GM19099 (cell line): ENCODE data around the gene LIPM.

Experiments used
- POLR2A ChIP-seq: IDR thresholded peaks from 3 replicates; pipeline ENCODE4 v1.6.1; 2011; ENCODE audit warnings: low read depth; ENCODE audit not compliant: insufficient read length; ENCODE audit errors: extremely low read depth

The LIPM gene

DNA sequence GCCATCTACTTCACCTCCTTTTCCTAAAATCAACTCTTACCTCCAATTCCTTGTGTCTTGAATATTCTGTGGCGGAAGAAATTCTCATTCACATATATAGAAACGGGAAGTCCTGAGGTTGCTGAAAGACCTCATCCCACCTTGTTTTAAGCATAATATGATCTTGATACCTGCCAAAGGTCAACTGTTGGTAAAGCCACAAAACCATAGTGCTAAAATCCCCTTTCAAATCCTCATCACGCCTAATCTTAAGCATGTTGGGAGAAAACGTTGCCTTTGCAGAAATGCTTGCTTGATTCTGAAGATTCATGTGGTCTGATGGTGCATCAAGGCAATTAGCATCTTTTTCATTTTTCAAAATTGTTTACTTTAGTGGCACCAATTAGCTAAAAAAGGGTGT is 40.6 kb downstream of the LIPM start:
- TF ChIP-seq POLR2A: no peak

DNA sequence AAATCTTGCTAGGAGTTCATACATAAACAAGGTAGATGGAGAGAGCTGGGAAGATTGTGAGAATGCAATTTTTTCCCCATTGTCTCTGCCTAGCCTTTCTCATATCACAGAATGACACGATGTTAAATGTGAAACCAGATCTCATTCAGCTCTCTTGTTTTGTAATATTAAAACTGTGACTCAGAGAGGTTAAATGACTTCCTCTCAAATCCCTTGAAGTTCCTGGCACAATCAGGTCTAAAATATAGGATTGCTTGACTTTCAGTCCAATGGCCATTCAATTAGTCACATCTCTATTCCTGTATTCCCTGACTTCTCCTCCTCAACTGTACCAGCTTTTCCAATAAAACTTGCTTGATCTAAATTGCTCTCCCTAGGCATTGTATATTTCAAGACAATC is 46.0 kb downstream of the LIPM start:
- no peak for TF ChIP-seq POLR2A

DNA sequence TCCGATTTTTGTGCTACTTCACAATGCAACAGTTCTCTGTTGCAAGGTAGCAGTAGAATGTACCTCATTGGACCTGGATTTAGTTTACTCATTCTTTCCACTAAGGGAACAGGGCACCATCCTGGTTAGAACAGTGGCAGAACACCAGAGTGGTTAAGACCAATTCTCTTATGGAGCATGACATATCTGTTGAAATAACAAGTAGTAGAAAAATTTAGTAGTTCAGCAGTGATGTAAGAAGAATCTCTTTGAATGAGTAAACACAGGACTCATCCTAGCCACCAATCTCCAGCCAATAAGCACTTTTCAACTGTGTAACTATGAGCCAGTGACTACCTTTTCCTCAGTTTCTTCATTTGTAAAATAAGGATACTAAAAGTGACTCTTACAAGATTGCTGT is 46.7 kb downstream of the LIPM start:
- TF ChIP-seq POLR2A: no peak

DNA sequence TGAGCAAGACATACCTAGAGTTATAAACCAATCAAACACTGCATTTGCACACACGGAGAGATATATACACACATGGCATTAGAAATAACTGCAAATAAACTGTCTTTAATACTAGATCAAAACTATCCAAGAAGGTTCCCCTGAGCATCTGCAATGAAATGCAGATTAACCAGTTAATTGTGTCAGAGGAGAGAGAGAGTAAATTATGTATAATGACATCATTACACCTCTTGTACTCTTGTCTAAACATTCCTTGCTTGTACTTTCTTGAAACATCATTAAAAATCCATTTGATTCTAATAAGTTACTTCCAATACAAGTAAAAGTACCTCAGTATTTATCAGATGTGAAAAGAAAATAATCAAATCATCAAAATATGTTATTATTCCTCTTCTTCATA is 48.2 kb downstream of the LIPM start:
- TF ChIP-seq POLR2A: no peak

DNA sequence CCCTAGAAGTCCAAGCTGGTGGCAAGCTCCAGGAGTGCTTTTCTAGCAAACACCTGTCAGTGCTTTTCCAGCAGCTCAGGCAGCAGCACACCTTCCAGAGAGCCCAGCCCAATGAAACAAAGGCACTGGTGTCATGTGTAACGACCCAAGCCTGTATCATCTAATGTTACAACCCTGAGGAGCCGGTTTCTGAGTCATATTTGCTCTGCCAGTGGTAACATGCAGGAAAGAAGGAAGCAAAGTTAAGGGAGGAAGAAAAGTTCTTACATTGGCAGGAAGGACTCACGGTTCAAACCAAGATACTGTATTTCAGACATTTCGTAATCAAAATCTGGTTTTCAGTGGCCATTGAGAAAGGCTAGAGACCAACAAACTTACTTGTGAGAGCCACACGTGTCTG is 49.2 kb downstream of the LIPM start, which contains the start of gene ANKRD22:
Gene ANKRD22 (minus strand): TSS at position 139 of the 400 bp plus-strand sequence. CDS start 237 bp downstream, outside the sequence.
- TF ChIP-seq POLR2A: no peak

DNA sequence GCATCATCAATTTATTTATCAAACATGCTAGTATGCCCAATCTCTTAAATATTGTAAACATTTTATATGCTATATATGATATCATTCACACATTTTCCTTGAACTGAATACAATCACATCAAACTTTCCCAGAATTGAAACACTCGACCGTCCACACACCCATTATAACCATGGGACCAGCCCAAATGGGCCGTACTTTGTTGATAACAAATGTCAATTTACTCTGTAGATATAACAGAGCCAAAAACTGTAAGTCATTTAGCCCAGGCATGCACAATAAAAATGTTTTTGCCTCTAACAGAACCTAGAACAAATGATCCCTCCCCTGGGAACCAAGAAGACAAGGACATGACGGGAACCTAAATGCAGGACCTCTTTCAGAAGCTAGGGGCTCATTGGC is 49.8 kb downstream of the LIPM start:
- no peak for TF ChIP-seq POLR2A

DNA sequence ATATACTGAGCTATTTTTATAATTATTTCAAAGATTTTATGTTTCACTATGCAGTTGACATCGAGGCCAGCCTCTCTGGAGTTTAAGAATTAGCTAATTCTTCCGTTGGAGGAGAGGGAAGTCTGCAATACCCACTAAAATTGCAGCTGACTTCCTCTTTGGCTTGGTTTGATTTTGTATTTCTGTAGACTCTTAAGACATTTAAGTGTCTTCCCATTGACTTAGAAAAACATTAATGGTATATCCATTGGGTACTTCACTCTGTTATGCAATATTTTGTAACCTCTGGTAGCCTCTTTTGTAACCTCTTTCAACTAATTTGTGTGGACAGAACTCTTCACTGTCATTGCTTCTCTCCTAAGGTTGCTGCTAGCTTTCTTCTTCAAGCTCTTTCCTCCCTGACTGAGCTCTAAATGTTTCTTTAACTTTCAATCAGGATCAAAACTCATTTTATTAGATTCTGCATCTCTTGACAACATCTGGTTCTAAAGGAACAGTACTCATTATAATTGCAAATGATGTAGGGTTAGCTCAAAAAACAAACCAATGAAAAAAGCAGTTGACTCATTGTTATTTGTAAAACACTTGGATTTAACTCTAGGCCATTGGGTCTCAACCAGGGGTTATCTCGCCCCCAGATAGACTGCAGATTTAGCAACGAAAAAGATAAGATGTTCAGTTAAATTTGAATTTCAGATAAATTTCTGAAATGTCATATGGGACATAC is 50.8 kb downstream of the LIPM start:
- no peak for TF ChIP-seq POLR2A

DNA sequence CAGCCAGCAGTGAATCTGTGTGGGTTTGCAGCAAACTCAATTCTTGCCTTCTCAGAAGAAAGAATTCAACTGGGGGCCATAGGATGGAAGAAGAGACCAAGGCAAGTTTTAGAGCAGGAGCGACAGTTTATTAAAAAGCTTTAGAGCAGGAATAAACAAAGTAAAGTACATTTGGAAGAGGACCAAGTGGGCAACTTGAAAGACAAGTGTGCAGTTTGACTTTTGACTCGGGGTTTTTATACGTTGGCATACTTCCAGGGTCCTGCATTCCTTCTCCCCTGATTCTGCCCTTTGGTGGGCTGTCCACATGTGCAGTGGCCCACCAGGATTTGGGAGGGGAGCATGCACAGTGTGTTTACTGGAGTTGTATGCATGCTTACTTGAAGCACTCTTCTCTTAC is 52.2 kb downstream of the LIPM start:
- TF ChIP-seq POLR2A: no peak

DNA sequence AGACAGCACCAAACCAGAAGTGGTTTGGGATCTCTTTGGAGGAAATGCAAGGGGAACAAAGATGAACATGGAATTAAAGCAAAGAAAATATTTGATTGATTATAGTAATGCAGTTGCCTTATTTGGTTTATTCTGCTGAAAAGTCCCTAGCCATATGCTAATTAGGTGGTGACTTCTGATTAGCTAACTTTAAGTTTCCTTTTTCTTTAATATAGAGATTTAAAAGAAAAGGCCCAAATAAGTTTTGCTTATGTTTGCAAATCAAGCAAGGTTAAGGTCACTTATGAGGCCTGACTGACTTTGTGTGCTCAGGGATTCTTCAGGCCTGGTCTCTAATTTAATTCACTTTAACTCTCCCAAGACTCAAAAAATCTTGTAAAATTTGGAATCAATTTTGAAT is 55.3 kb downstream of the LIPM start:
- no peak for TF ChIP-seq POLR2A

DNA sequence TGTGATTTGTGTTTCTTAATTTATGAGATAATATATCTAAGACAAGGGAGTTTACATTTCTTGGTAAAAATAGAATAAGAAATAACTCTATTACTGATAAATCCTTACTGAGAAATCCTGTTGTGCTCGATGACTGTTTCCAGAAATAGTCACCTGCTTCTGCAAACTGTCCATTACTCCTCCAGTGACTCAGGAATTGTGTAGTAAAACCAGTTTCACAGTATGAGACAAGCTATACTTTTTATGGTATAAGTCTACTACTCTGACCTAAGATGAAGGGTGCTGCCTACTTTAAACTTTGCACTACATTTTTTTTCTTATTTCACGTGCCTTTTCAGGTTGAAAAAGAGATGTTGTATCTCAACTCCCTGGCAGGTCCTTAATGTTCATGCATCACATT is 56.0 kb downstream of the LIPM start:
- no peak for TF ChIP-seq POLR2A

DNA sequence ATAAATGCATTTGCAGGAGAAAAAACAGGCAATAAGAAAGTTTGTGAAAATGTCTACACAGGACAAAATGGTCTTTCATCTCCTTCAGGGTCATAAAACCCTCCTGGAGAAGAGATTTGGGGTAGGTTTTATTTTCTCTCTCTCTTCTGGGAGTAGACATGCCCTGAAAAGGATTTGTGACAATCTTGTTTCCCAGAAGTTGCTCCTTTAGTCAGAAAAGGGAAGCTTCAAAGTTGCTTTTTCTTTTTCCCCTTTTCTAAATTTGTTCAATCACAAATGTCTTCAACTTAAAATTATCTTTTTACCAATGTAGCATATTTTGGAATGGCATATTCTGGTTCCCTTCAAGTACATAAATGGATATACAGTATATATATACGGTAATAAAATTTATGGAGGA is 58.5 kb downstream of the LIPM start:
- TF ChIP-seq POLR2A: no peak

DNA sequence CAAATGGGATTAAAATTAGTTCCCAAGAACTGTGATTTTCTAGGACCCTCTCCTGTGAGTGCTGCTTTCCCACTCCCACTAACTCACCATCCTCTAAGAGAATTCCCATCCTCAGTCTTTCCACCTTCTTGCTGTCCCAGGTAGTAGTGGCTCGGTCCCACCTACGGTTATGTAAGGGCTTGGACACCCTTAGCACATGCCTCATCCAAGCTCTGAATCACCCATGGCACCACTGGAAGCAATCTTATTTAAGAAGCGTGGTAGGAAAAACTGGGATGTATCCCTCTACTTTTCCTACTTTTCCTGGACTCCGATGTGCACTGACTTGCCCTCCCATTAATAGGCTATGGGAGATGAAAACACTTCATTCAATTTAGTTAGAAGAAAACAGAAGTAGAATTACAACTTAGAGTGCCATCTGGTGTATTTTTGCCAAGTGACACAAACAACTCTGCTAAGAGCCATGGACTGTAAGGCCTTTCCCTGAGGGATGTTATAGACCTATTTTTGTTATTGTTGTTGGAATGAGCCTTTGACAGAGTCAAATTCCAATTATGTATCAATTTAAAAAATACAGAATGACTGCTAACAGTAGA is 62.8 kb downstream of the LIPM start:
- no peak for TF ChIP-seq POLR2A

DNA sequence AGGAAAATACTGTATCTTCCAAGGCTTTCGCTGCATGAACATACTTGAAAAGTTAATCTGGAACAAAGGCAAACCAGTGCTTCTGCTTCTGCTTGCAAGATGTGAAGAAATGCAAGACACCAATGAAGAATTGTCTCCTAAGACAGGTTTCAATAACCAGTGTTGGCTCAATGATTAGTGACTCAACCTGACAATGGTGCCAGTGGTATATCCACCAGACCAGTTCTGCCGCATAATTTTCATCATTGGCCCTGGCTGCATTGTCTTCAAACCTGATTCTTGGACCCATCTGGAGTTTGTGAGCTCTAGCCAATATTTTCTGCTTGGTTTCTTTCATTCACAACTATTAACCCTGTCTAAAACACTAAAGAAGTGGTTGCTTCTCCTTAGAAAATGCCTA is 63.9 kb downstream of the LIPM start:
- TF ChIP-seq POLR2A: no peak

DNA sequence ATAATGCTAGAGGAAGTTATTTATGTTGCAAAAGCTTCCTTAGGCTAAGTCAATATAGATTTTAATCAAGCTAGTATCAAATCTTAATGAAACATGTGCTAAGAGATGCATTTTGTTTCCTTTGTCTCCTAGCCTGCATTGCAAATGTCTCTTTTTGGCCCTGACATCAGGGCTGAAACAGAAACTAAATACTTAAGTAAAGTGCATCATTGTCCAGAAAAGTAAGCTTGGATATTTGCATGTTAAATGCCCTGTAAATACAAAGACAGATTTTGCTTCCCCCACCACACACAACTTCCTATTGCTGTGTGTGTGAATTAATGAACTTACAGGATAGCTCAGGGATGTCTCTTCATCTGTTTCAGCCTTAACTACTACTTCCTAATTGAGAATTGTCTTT is 67.6 kb downstream of the LIPM start:
- TF ChIP-seq POLR2A: no peak
